ENCODE results near the gene PAQR6. TPM values are rescaled to one million over a fixed set of nuclear protein-coding genes. Genes with fewer than 3 reads are reported as not detected.

PAQR6 gene
- total RNA-seq, 1 experiment from 2014 or later, result 15.8 TPM

GRCh38 chr1:156245451-156246232 lies 2.2 kb downstream of the PAQR6 start:
- no peak overlapping the region for H2BK20ac ChIP-seq (ENCODE audit: low read depth, low read length, poor library complexity, severe bottlenecking)
- H3K27ac ChIP-seq (ENCODE audit: insufficient read length, low read depth, low read length), result no peak overlapping the region
- Mint-ChIP-seq H3K27ac (peak overlapping the region; percentile 66 to 93 (median 85); a peak in 4 of 7 replicates), H3K36me3 (ENCODE audit: insufficient read depth in 1 of 3, low read depth in 3 of 3) (peaks cover 7 to 25% (median 15%) of the 10 kb centered on the region in 3 experiments; a peak in 6 of 7 replicates), H3K9me3 (no peaks in the 10 kb centered on the region), H3K4me1 (peaks cover 17 to 22% of the 10 kb centered on the region in 2 experiments), H3K4me3 (no peak overlapping the region), H3K27me3 (ENCODE audit: low read depth) (peaks cover 4% of the 10 kb centered on the region; the same call in 1 of the 2 replicates)
- H4K91ac ChIP-seq (ENCODE audit: insufficient read length, low read depth, low read length), result no peak overlapping the region
- no peak overlapping the region for H2BK12ac ChIP-seq (ENCODE audit: insufficient read length, low read depth, low read length)
- no peak overlapping the region for H4K5ac ChIP-seq (ENCODE audit: insufficient read length, low read depth, low read length)
- no peak overlapping the region for H4K8ac ChIP-seq (replicated peaks; ENCODE audit: insufficient read length, low read depth, low read length)
- no peak overlapping the region for H2AFZ ChIP-seq (ENCODE audit: low read length)
- H3K9ac ChIP-seq (ENCODE audit: extremely low read depth, insufficient read length, low read length), result no peak overlapping the region
- H3K27me3 ChIP-seq (ENCODE audit: insufficient read depth, low read length), result no peaks in the 10 kb centered on the region
- H3K56ac ChIP-seq (ENCODE audit: insufficient read length, low read depth, low read length), result no peak overlapping the region
- H3K4ac ChIP-seq (ENCODE audit: low read depth, low read length), result no peak overlapping the region
- H3K79me2 ChIP-seq (ENCODE audit: insufficient read depth, low read length), result no peaks in the 10 kb centered on the region
- no peak overlapping the region for H3T11ph ChIP-seq (ENCODE audit: low read length)
- no peaks in the 10 kb centered on the region for H3K79me1 ChIP-seq (ENCODE audit: insufficient read depth, low read depth, low read length, poor library complexity, severe bottlenecking)
- DNase-seq, result peak; percentile 54
- no peak overlapping the region for H2BK15ac ChIP-seq (ENCODE audit: low read depth, low read length)
- H2BK120ac ChIP-seq (ENCODE audit: low read depth, low read length, poor library complexity, severe bottlenecking), result no peak overlapping the region
- TF ChIP-seq CTCF (conservative IDR thresholded peaks at IDR 0.05), result no peak
- H2BK5ac ChIP-seq (ENCODE audit: insufficient read length, low read length), result no peak overlapping the region
- H2AK5ac ChIP-seq (ENCODE audit: insufficient read length, low read length), result no peak overlapping the region
- H3K9me3 ChIP-seq (ENCODE audit: control insufficient read depth, low read depth, low read length), result no peaks in the 10 kb centered on the region
- H3K14ac ChIP-seq (ENCODE audit: insufficient read depth, low read length), result no peak overlapping the region; the same call in 1 of the 2 replicates
- H3K18ac ChIP-seq (ENCODE audit: insufficient read length, low read depth, low read length), result no peak overlapping the region
- H3K4me2 ChIP-seq (ENCODE audit: insufficient read depth, insufficient read length, low read length), result no peak overlapping the region
- no peak overlapping the region for H3K23ac ChIP-seq (ENCODE audit: insufficient read length, low read depth, low read length)
- no CpG with 5 or more reads among the region's 69 CpGs for WGBS (ENCODE audit: extremely low coverage, insufficient read length, low lambda C conversion rate)
- peaks cover 3% of the 10 kb centered on the region for H3K23me2 ChIP-seq (ENCODE audit: insufficient read length, low read depth, low read length, poor library complexity, severe bottlenecking)
- peaks cover 2% of the 10 kb centered on the region; the same call in 1 of the 2 replicates for H3K4me1 ChIP-seq (ENCODE audit: insufficient read depth, low read length)
- H4K20me1 ChIP-seq (ENCODE audit: control insufficient read depth, insufficient read depth, insufficient read length), result no peaks in the 10 kb centered on the region
